Endothelial cell of umbilical vein (primary cell): Measurements from ENCODE around the gene LFNG. TPM values are rescaled to one million over a fixed set of nuclear protein-coding genes. Genes with fewer than 3 reads are reported as not detected.

ENCODE experiments used
- BruUV-seq: library from RNA; stranded (reverse); fragments of 400-500 nt; replicated peaks from 2 replicates; lab custom pipeline; 2021; lab: Mats Ljungman, UMichigan
- CTCF ChIA-PET: fragments of 300-600, 350-600 bp; sonication (Branson Sonifier 250); formaldehyde crosslinking; loops from one replicate; lab custom pipeline; 2021; ENCODE audit warnings: antibody characterized with exemption, inconsistent platforms; lab: Charles Lee
- POLR2A ChIA-PET: fragments of 300-600, 350-600 bp; sonication (Branson Sonifier 250); formaldehyde crosslinking; loops from one replicate; lab custom pipeline; 2021; ENCODE audit warnings: antibody characterized with exemption, inconsistent platforms; lab: Charles Lee
- DNase-seq: peaks from one replicate; pipeline ENCODE4 v3.0.0-alpha.2; 2011; ENCODE audit warnings: low read depth, low spot score
- FAIRE-seq: peaks from 2 replicates; lab custom pipeline; 2011; peaks lifted over from hg19 to GRCh38; lab: Jason Lieb, UNC
- H2AFZ ChIP-seq: 2 replicates; pipeline ENCODE4 v1.6.0; 2012; ENCODE audit warnings: low read depth, low read length, control low read depth, inconsistent platforms
- H3K27ac ChIP-seq: 2 replicates; pipeline ENCODE4 v1.5.1; 2011; ENCODE audit warnings: low read depth, mild to moderate bottlenecking, control low read depth, low read length, moderate library complexity; ENCODE audit not compliant: insufficient read depth
- H3K27me3 ChIP-seq, 2 experiments: 2 replicates each; pipeline versions ENCODE4 v1.6.0 to v1.6.1; 2011; ENCODE audit warnings: low read length in 2 of 2, mixed read lengths in 1 of 2; ENCODE audit not compliant: control insufficient read depth in 2 of 2, insufficient read depth in 2 of 2
- H3K36me3 ChIP-seq, 2 experiments: 2 replicates in 1 of 2; 3 replicates in 1 of 2; pipeline ENCODE4 v1.5.1; 2011; ENCODE audit warnings: low read length in 2 of 2, mild to moderate bottlenecking in 1 of 2, moderate library complexity in 1 of 2; ENCODE audit not compliant: control insufficient read depth in 2 of 2, insufficient read depth in 2 of 2; ENCODE audit errors: extremely low read depth in 1 of 2
- H3K4me1 ChIP-seq: 3 replicates; pipeline ENCODE4 v1.5.1; 2011; ENCODE audit warnings: mild to moderate bottlenecking, low read length; ENCODE audit not compliant: control insufficient read depth, insufficient read depth; ENCODE audit errors: extremely low read depth
- H3K4me2 ChIP-seq: 2 replicates; pipeline ENCODE4 v1.6.1; 2011; ENCODE audit warnings: low read length, control low read depth, mixed read lengths; ENCODE audit not compliant: insufficient read depth
- H3K4me3 ChIP-seq, 3 experiments: fragments of 200-600 bp in 1 of 3; sonication (generic), shearing (Covaris generic) in 1 of 3; replicated peaks in 1 of 3; 2 replicates each; pipeline ENCODE4 v1.5.1; 2011 to 2016; ENCODE audit warnings: control low read depth in 3 of 3, low read length in 3 of 3, mild to moderate bottlenecking in 2 of 3, inconsistent platforms in 1 of 3, low read depth in 1 of 3, moderate library complexity in 1 of 3; ENCODE audit not compliant: insufficient read depth in 1 of 3
- H3K79me2 ChIP-seq: 2 replicates; pipeline ENCODE4 v1.6.0; 2012; ENCODE audit warnings: low read length, inconsistent platforms; ENCODE audit not compliant: control insufficient read depth, insufficient read depth
- H3K9ac ChIP-seq: replicated peaks from 2 replicates; pipeline ENCODE3; 2011; ENCODE audit warnings: low read length, control low read depth; ENCODE audit not compliant: insufficient read depth; ENCODE audit errors: extremely low read depth
- H3K9me1 ChIP-seq: replicated peaks from 3 replicates; pipeline ENCODE4 v1.6.0; 2011; ENCODE audit warnings: mild to moderate bottlenecking, low read length; ENCODE audit not compliant: control insufficient read depth, insufficient read depth; ENCODE audit errors: extremely low read depth
- H3K9me3 ChIP-seq: replicated peaks from 2 replicates; pipeline ENCODE4 v1.5.1; 2012; ENCODE audit warnings: low read length, inconsistent platforms; ENCODE audit not compliant: control insufficient read depth, insufficient read depth
- H4K20me1 ChIP-seq: replicated peaks from 2 replicates; pipeline ENCODE3; 2011; ENCODE audit warnings: mild to moderate bottlenecking, low read length; ENCODE audit not compliant: control insufficient read depth, insufficient read depth; ENCODE audit errors: extremely low read depth
- CTCF ChIP-seq, 2 donors: IDR thresholded peaks; 1 replicate in 1 of 2; 2 replicates in 1 of 2; pipeline ENCODE4 v1.5.1; 2011; ENCODE audit warnings: low read length in 2 of 2, mild to moderate bottlenecking in 2 of 2, moderate library complexity in 2 of 2, control low read depth in 1 of 2, inconsistent platforms in 1 of 2, low read depth in 1 of 2; ENCODE audit not compliant: insufficient read depth in 1 of 2; ENCODE audit errors: extremely low read depth in 1 of 2
- EZH2 ChIP-seq: IDR thresholded peaks from 2 replicates; pipeline ENCODE4 v1.6.1; 2012; ENCODE audit warnings: borderline replicate concordance, low read depth, mild to moderate bottlenecking, moderate library complexity, low read length, inconsistent platforms; ENCODE audit not compliant: severe bottlenecking
- FOS ChIP-seq: IDR thresholded peaks from 2 replicates; pipeline ENCODE4 v1.6.1; 2011; ENCODE audit warnings: mild to moderate bottlenecking, low read length, moderate library complexity, borderline replicate concordance; ENCODE audit not compliant: insufficient read depth
- GATA2 ChIP-seq: IDR thresholded peaks from 2 replicates; pipeline ENCODE4 v1.7.0; 2011; ENCODE audit warnings: low read depth, mild to moderate bottlenecking, moderate library complexity, mixed read lengths, low read length; ENCODE audit not compliant: insufficient read length, insufficient read depth
- JUN ChIP-seq: IDR thresholded peaks from 2 replicates; pipeline ENCODE4 v1.6.1; 2011; ENCODE audit warnings: borderline replicate concordance, low read depth; ENCODE audit not compliant: insufficient read length, insufficient read depth
- MAX ChIP-seq: IDR thresholded peaks from 2 replicates; pipeline ENCODE4 v1.6.1; 2011; ENCODE audit not compliant: insufficient read depth, insufficient read length
- MYC ChIP-seq: IDR thresholded peaks from one replicate; pipeline ENCODE4 v1.6.1; 2011; ENCODE audit warnings: mild to moderate bottlenecking, low read depth, low read length
- POLR2A ChIP-seq: IDR thresholded peaks from 2 replicates; pipeline ENCODE4 v1.6.1; 2012; ENCODE audit warnings: low read depth, mild to moderate bottlenecking, control low read depth, low read length
- POLR2AphosphoS5 ChIP-seq: IDR thresholded peaks from 2 replicates; pipeline ENCODE4 v1.6.1; 2012; ENCODE audit warnings: low read depth, mild to moderate bottlenecking, control low read depth, low read length, moderate library complexity; ENCODE audit not compliant: insufficient read depth
- dilution Hi-C: fragments of 300-500 bp; cut with MboI; formaldehyde crosslinking; loops from one replicate; pipeline ENCODE4 v1.15.0; 2019; ENCODE audit warnings: low sequenced_read_pairs; ENCODE audit not compliant: extremely low pct_ligation_motif_present
- intact Hi-C: fragments of 100-400 bp; cut with micrococcal nuclease; formaldehyde crosslinking; loops from one replicate; pipeline ENCODE4 v1.10.0; 2022
- polyA plus RNA-seq, 4 experiments: library from polyadenylated mRNA; depleted of rRNA in 3 of 4; stranded (reverse) in 3 of 4; unstranded in 1 of 4; fragments of >200 nt; gene quantifications; 2 replicates each; pipeline versions ENCODE4 v1.2.1 to v1.2.3, GENCODE V29; 2011 to 2012; ENCODE audit warnings: missing spikeins in 1 of 4
- total RNA-seq: library from RNA; stranded (reverse); gene quantifications from 2 replicates; pipeline ENCODE4 v1.2.3, GENCODE V29; 2021

The LFNG gene
- total and polyA plus RNA-seq, 2 donors (not counting 3 experiments of a cell fraction or from before 2014, with no cell fraction given): 12.6 to 13.1 TPM

- no peaks in the 10 kb centered on the region for H4K20me1 ChIP-seq
- no peaks in the 10 kb centered on the region for H3K27me3 ChIP-seq
- no TSS peak for BruUV-seq
- H3K4me2 ChIP-seq: no peak overlapping the region
- H3K9me1 ChIP-seq: no peaks in the 10 kb centered on the region
- DNase-seq (no peak), FAIRE-seq (no peak)
- dilution Hi-C loops (no loop called here), intact Hi-C loops (loop anchor here (10.0 kb wide), 1 partner anchor 164 kb away; the partner anchor contains the start of gene TTYH3)
- no peaks in the 10 kb centered on the region for H3K79me2 ChIP-seq
- TF ChIP-seq CTCF (IDR thresholded peaks at IDR 0.05; ENCODE audit: extremely low read depth in 1 of 2, insufficient read depth in 1 of 2, low read depth in 1 of 2, low read length in 2 of 2) (no peak), JUN (no peak), POLR2A (no peak), MYC (no peak), GATA2 (no peak), MAX (no peak), FOS (no peak), POLR2AphosphoS5 (no peak), EZH2 (no peak)
- no peaks in the 10 kb centered on the region for H3K9me3 ChIP-seq
- H3K27ac ChIP-seq: no peak overlapping the region
- ChIA-PET POLR2A (no interaction called here), CTCF (interaction anchor here (0.7 to 6.7 kb wide), 15 partner anchors 10 to 922 kb away, joined by 3 to 226 read pairs (median 4); partner anchors contain the start of gene CHST12)
- H3K4me3 ChIP-seq: no peak overlapping the region
- H2AFZ ChIP-seq: no peak overlapping the region
- no peaks in the 10 kb centered on the region for H3K36me3 ChIP-seq
- no peak overlapping the region for H3K9ac ChIP-seq
- H3K4me1 ChIP-seq: peaks cover 7% of the 10 kb centered on the region
Observed at GRCh38 chr7:2470204-2471021, 49.2 kb upstream of the LFNG start.
